Measurements from ENCODE around the gene SIAH3. TPM values are rescaled to one million over a fixed set of nuclear protein-coding genes. Genes with fewer than 3 reads are reported as not detected.
"Not testable (repeated sequence)": the region's sequence is repeated elsewhere in the genome, so short reads cannot be mapped to it uniquely, and the experiment has no call there.

Gene SIAH3
- 0.05 TPM for total RNA-seq
- long read RNA-seq: 0 reads

- DNase-seq (ENCODE audit: missing footprints) (no peak), ATAC-seq (peak; percentile 22)
- intact Hi-C loops (cut with DNase I): no loop called here
These were observed at the start of gene SIAH3 for GRCh38 chr13:45851171-45851921. TSS of gene SIAH3 (minus strand) at chr13:45851753. CDS start at chr13:45851629, 124 bp downstream.

- ATAC-seq (no peak), DNase-seq (ENCODE audit: missing footprints) (no peak)
- intact Hi-C loops (cut with DNase I): no loop called here
These were observed 47.9 kb upstream of the SIAH3 start for GRCh38 chr13:45899406-45899805.

- no peak for DNase-seq (ENCODE audit: missing footprints)
- intact Hi-C loops (cut with DNase I): no loop called here
- no peak for ATAC-seq
These were observed 46.0 kb upstream of the SIAH3 start for GRCh38 chr13:45897562-45897961.

- ATAC-seq (no peak), DNase-seq (ENCODE audit: missing footprints) (no peak)
- intact Hi-C loops (cut with DNase I): no loop called here
These were observed 44.7 kb upstream of the SIAH3 start for GRCh38 chr13:45896285-45896684.

- ATAC-seq (no peak), DNase-seq (ENCODE audit: missing footprints) (no peak)
- intact Hi-C loops (cut with DNase I): no loop called here
These were observed 44.3 kb upstream of the SIAH3 start for GRCh38 chr13:45895881-45896280.

- DNase-seq (ENCODE audit: missing footprints): no peak
- intact Hi-C loops (cut with DNase I): no loop called here
- no peak for ATAC-seq
These were observed 41.0 kb upstream of the SIAH3 start for GRCh38 chr13:45892513-45892912.

GRCh38 chr13:45889590-45890243, 38.2 kb upstream of the SIAH3 start:
- DNase-seq (ENCODE audit: missing footprints) (no peak), ATAC-seq (peak; percentile 31)
- intact Hi-C loops (cut with DNase I): no loop called here

GRCh38 chr13:45886466-45886865, 34.9 kb upstream of the SIAH3 start:
- ATAC-seq: no peak
- intact Hi-C loops (cut with DNase I): no loop called here
- no peak for DNase-seq (ENCODE audit: missing footprints)

- intact Hi-C loops (cut with DNase I): no loop called here
- ATAC-seq: no peak
- no peak for DNase-seq (ENCODE audit: missing footprints)
These were observed 33.6 kb upstream of the SIAH3 start for GRCh38 chr13:45885194-45885593.

GRCh38 chr13:45882626-45883025, 31.1 kb upstream of the SIAH3 start:
- ATAC-seq: no peak
- intact Hi-C loops (cut with DNase I): no loop called here
- DNase-seq (ENCODE audit: missing footprints): no peak

- DNase-seq (ENCODE audit: missing footprints): no peak
- no peak for ATAC-seq
These were observed 29.8 kb upstream of the SIAH3 start for GRCh38 chr13:45881353-45881752.

GRCh38 chr13:45880242-45880641, 28.7 kb upstream of the SIAH3 start:
- intact Hi-C loops (cut with DNase I): loop anchor here (2.0 kb wide), 1 partner anchor 73 kb away; no protein-coding TSS in a partner anchor
- no peak for ATAC-seq
- DNase-seq (ENCODE audit: missing footprints): no peak

More at GRCh38 chr13:45881353-45881752, 29.8 kb upstream of the SIAH3 start:
- intact Hi-C loops (cut with DNase I): loop anchor here (2.0 kb wide), 1 partner anchor 75 kb away; no protein-coding TSS in a partner anchor

- peak; percentile 92 for ATAC-seq
- peak; percentile 77 for DNase-seq (ENCODE audit: missing footprints)
- intact Hi-C loops (cut with DNase I): loop anchor here (2.0 kb wide), 1 partner anchor 73 kb away; no protein-coding TSS in a partner anchor
These were observed 28.1 kb upstream of the SIAH3 start for GRCh38 chr13:45879666-45880065.

- no peak for DNase-seq (ENCODE audit: missing footprints)
- intact Hi-C loops (cut with DNase I): no loop called here
- no peak for ATAC-seq
These were observed 27.4 kb upstream of the SIAH3 start for GRCh38 chr13:45878966-45879365.

GRCh38 chr13:45876781-45877180, 25.2 kb upstream of the SIAH3 start:
- ATAC-seq: no peak
- intact Hi-C loops (cut with DNase I): no loop called here
- no peak for DNase-seq (ENCODE audit: missing footprints)

GRCh38 chr13:45875951-45876350, 24.4 kb upstream of the SIAH3 start:
- intact Hi-C loops (cut with DNase I): no loop called here
- DNase-seq (ENCODE audit: missing footprints) (no peak), ATAC-seq (no peak)

GRCh38 chr13:45873491-45874325, 22.2 kb upstream of the SIAH3 start:
- DNase-seq (ENCODE audit: missing footprints): no peak
- intact Hi-C loops (cut with DNase I): no loop called here
- ATAC-seq: no peak

GRCh38 chr13:45872566-45872965, 21.0 kb upstream of the SIAH3 start:
- DNase-seq (ENCODE audit: missing footprints) (no peak), ATAC-seq (no peak)
- intact Hi-C loops (cut with DNase I): no loop called here

GRCh38 chr13:45871201-45871600, 19.6 kb upstream of the SIAH3 start:
- not testable (repeated sequence) for DNase-seq (ENCODE audit: missing footprints)

More at GRCh38 chr13:45871201-45871600, 19.6 kb upstream of the SIAH3 start:
- ATAC-seq; intact Hi-C loops (cut with DNase I): not testable (repeated sequence)

Data from Right ventricle myocardium inferior (tissue), 1 donor.